Measurements from ENCODE around the gene HINT1. TPM values are rescaled to one million over a fixed set of nuclear protein-coding genes. Genes with fewer than 3 reads are reported as not detected.

HINT1 gene
- polyA plus RNA-seq, 3 donors: 148 to 223 (median 191) TPM

DNA sequence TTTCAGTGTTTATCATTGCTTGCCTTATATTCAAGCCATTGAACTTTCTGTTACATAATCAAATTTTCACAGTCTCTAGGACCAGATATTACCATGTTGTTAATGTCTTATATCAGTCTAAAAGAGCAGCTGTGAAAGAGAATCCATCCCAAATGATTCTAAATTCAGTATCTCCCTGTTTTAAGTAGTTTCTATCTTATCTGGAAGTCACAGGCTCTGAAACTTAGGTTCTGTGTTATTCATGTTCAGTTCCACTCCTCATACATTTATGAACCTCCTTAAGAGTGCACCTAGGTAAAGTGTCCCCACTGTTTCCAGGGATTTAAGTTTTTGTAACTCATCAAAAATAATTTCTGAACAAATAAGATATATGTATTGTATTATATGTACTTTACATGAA, 15.4 kb upstream of the HINT1 start:
- no peaks in the 10 kb centered on the region for H3K4me1 ChIP-seq (ENCODE audit: control insufficient read depth in 1 of 2, insufficient read depth in 2 of 2, low read length in 2 of 2)
- Mint-ChIP-seq H3K4me1 (no peaks in the 10 kb centered on the region), H3K27me3 (ENCODE audit: low read depth in 3 of 3) (no peaks in the 10 kb centered on the region), H3K36me3 (peaks cover 3 to 8% of the 10 kb centered on the region in 2 donors), H3K27ac (no peak overlapping the region), H3K4me3 (no peak overlapping the region), H3K9me3 (peaks cover 0 to 1% (median 0%) of the 10 kb centered on the region in 7 donors)
- no peak overlapping the region for H3K27ac ChIP-seq (ENCODE audit: low read depth in 1 of 2, low read length in 2 of 2)
- DNase-seq: no peak
- H3K27me3 ChIP-seq (ENCODE audit: control insufficient read depth in 2 of 2, insufficient read depth in 2 of 2, low read length in 2 of 2): no peaks in the 10 kb centered on the region
- no peak overlapping the region for H3K4me2 ChIP-seq (replicated peaks; ENCODE audit: extremely low read depth, low read length, poor library complexity, severe bottlenecking)
- H3K9ac ChIP-seq (ENCODE audit: insufficient read depth, low read length, poor library complexity, severe bottlenecking): no peak overlapping the region
- intact Hi-C loops (cut with micrococcal nuclease): no loop called here
- H3K79me2 ChIP-seq (ENCODE audit: insufficient read depth, low read length): peaks cover 19% of the 10 kb centered on the region
- no peaks in the 10 kb centered on the region for H3K9me3 ChIP-seq (replicated peaks in 1 of 2; ENCODE audit: control insufficient read depth in 1 of 2, insufficient read depth in 1 of 2, low read length in 2 of 2)
- no peaks in the 10 kb centered on the region for H4K20me1 ChIP-seq (ENCODE audit: insufficient read depth, low read length)
- H2AFZ ChIP-seq (ENCODE audit: insufficient read depth, low read depth, low read length, poor library complexity, severe bottlenecking): no peak overlapping the region
- TF ChIP-seq CTCF (IDR thresholded peaks at IDR 0.05): no peak
- H3K36me3 ChIP-seq (replicated peaks in 1 of 2; ENCODE audit: control insufficient read depth in 1 of 2, insufficient read depth in 2 of 2, low read length in 2 of 2): no peaks in the 10 kb centered on the region
- H3K4me3 ChIP-seq (replicated peaks in 1 of 3; ENCODE audit: low read depth in 2 of 3, low read length in 3 of 3): no peak overlapping the region

- peaks cover 0 to 4% (median 0%) of the 10 kb centered on the region in 3 donors for H3K27me3 Mint-ChIP-seq (ENCODE audit: low read depth in 3 of 3)
- TF ChIP-seq CTCF (IDR thresholded peaks at IDR 0.05): no peak
- no peaks in the 10 kb centered on the region for H3K9me3 ChIP-seq (replicated peaks in 1 of 2; ENCODE audit: control insufficient read depth in 1 of 2, insufficient read depth in 1 of 2, low read length in 2 of 2)
- no peaks in the 10 kb centered on the region for H3K9me3 Mint-ChIP-seq
- peak overlapping the region; percentile 61 to 86 for H3K27ac ChIP-seq (ENCODE audit: low read depth in 1 of 2, low read length in 2 of 2)
- peak overlapping the region; percentile 89 to 97 (median 95) for H3K27ac Mint-ChIP-seq
- H3K4me1 ChIP-seq (ENCODE audit: control insufficient read depth in 1 of 2, insufficient read depth in 2 of 2, low read length in 2 of 2): peaks cover 17 to 19% of the 10 kb centered on the region in 2 donors
- peak overlapping the region; percentile 94 to 96 for H3K4me3 Mint-ChIP-seq
- peak overlapping the region; percentile 69 for H3K9ac ChIP-seq (ENCODE audit: insufficient read depth, low read length, poor library complexity, severe bottlenecking)
- H3K4me1 Mint-ChIP-seq: peaks cover 26% of the 10 kb centered on the region
- H3K36me3 Mint-ChIP-seq: no peaks in the 10 kb centered on the region
- H2AFZ ChIP-seq (ENCODE audit: insufficient read depth, low read depth, low read length, poor library complexity, severe bottlenecking): peak overlapping the region; percentile 92
- no peak for DNase-seq
- H3K36me3 ChIP-seq (replicated peaks in 1 of 2; ENCODE audit: control insufficient read depth in 1 of 2, insufficient read depth in 2 of 2, low read length in 2 of 2): no peaks in the 10 kb centered on the region
- H3K4me3 ChIP-seq (replicated peaks in 1 of 3; ENCODE audit: low read depth in 2 of 3, low read length in 3 of 3): peak overlapping the region; percentile 55 to 84 (median 58)
- no peaks in the 10 kb centered on the region for H3K27me3 ChIP-seq (ENCODE audit: control insufficient read depth in 2 of 2, insufficient read depth in 2 of 2, low read length in 2 of 2)
- peaks cover 34% of the 10 kb centered on the region for H3K79me2 ChIP-seq (ENCODE audit: insufficient read depth, low read length)
- peak overlapping the region; percentile 76 for H3K4me2 ChIP-seq (replicated peaks; ENCODE audit: extremely low read depth, low read length, poor library complexity, severe bottlenecking)
- H4K20me1 ChIP-seq (ENCODE audit: insufficient read depth, low read length): no peaks in the 10 kb centered on the region
- intact Hi-C loops (cut with micrococcal nuclease): loop anchor here in 1 of 2 donors (5.0 kb wide), 1 partner anchor 81 kb away; no protein-coding TSS in a partner anchor
- 6% methylated on average over 10 of the region's 11 CpGs for WGBS (ENCODE audit: insufficient coverage)
Observed at GRCh38 chr5:131171276-131171810, 6.3 kb upstream of the HINT1 start.

All from CD14-positive monocyte (primary cell).